Nephron progenitor cell (in vitro differentiated cells): ENCODE measurements around the gene FMNL2.

ENCODE experiments used
- DNase-seq: peaks from one replicate; pipeline ENCODE4 v3.0.0; 2021
- H3K27ac Mint-ChIP-seq: 2 replicates; pipeline ENCODE4 v1.8.0; 2021; ENCODE audit warnings: mild to moderate bottlenecking, moderate library complexity, mixed read lengths
- H3K27me3 Mint-ChIP-seq: 2 replicates; pipeline ENCODE4 v1.8.0; 2021; ENCODE audit warnings: mild to moderate bottlenecking, low read depth, mixed read lengths; ENCODE audit not compliant: poor library complexity
- H3K36me3 Mint-ChIP-seq: 2 replicates; pipeline ENCODE4 v1.8.0; 2021; ENCODE audit warnings: low read depth, mixed read lengths
- H3K4me1 Mint-ChIP-seq: 2 replicates; pipeline ENCODE4 v1.8.0; 2021; ENCODE audit warnings: mixed read lengths
- H3K4me3 Mint-ChIP-seq: 2 replicates; pipeline ENCODE4 v1.8.0; 2021; ENCODE audit warnings: mild to moderate bottlenecking, moderate library complexity, mixed read lengths
- H3K9me3 Mint-ChIP-seq: 2 replicates; pipeline ENCODE4 v1.8.0; 2021; ENCODE audit warnings: mild to moderate bottlenecking, moderate library complexity, mixed read lengths
- TF ChIP-seq, protein P1 (sequence below): fragments of 200-600 bp; sonication (generic); IDR thresholded peaks from 2 replicates; pipeline ENCODE4 v1.5.0; 2021; ENCODE audit warnings: antibody characterized with exemption

FMNL2 gene

GRCh38 chr2:152496371-152496770 is 161.4 kb downstream of the FMNL2 start:
- Mint-ChIP-seq H3K36me3 (peaks cover 44% of the 10 kb centered on the region), H3K4me3 (no peak overlapping the region), H3K27me3 (no peaks in the 10 kb centered on the region), H3K27ac (no peak overlapping the region), H3K4me1 (peaks cover 59% of the 10 kb centered on the region), H3K9me3 (peaks cover 39% of the 10 kb centered on the region)
- TF ChIP-seq, protein P1, sequence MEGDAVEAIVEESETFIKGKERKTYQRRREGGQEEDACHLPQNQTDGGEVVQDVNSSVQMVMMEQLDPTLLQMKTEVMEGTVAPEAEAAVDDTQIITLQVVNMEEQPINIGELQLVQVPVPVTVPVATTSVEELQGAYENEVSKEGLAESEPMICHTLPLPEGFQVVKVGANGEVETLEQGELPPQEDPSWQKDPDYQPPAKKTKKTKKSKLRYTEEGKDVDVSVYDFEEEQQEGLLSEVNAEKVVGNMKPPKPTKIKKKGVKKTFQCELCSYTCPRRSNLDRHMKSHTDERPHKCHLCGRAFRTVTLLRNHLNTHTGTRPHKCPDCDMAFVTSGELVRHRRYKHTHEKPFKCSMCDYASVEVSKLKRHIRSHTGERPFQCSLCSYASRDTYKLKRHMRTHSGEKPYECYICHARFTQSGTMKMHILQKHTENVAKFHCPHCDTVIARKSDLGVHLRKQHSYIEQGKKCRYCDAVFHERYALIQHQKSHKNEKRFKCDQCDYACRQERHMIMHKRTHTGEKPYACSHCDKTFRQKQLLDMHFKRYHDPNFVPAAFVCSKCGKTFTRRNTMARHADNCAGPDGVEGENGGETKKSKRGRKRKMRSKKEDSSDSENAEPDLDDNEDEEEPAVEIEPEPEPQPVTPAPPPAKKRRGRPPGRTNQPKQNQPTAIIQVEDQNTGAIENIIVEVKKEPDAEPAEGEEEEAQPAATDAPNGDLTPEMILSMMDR: no peak
- DNase-seq: no peak

DNA sequence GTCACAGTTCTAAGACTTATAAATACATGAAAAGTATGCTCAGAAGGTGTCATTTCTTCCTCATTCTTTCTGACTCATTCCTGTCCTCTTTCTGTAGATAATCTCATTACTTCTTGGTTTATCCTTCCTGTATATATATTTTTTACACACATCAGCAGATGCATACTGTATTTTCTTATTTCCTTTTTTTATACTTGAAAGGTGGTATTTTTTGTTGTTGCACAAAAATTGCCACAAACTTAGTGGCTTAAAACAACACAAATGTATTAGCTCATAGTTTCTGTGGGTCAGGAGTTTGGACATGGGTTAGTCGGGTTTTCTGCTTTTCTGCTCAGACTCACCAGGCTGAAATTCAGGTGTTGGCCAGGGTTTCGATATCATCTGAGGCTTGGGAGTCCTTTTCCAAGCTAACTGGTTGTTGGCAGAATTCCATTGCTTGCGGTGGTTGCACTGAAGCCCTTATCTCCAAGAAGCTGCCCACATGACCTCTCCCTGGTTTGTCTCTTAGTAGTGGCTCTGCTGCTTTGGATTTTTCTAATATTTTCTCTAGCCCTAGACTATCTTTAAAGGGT is 162.6 kb downstream of the FMNL2 start:
- DNase-seq: no peak
- Mint-ChIP-seq H3K36me3 (peaks cover 48% of the 10 kb centered on the region), H3K4me3 (no peak overlapping the region), H3K9me3 (peaks cover 48% of the 10 kb centered on the region), H3K4me1 (peaks cover 47% of the 10 kb centered on the region), H3K27me3 (no peaks in the 10 kb centered on the region), H3K27ac (no peak overlapping the region)
- TF ChIP-seq, protein P1: no peak

GRCh38 chr2:152499331-152499816 is 164.4 kb downstream of the FMNL2 start:
- no peak for DNase-seq
- no peaks in the 10 kb centered on the region for H3K27me3 Mint-ChIP-seq
- H3K4me3 Mint-ChIP-seq: peak overlapping the region; percentile 51
- TF ChIP-seq, protein P1: no peak
- peaks cover 39% of the 10 kb centered on the region for H3K4me1 Mint-ChIP-seq
- H3K27ac Mint-ChIP-seq: peak overlapping the region; percentile 80
- peaks cover 53% of the 10 kb centered on the region for H3K9me3 Mint-ChIP-seq
- peaks cover 62% of the 10 kb centered on the region for H3K36me3 Mint-ChIP-seq

- Mint-ChIP-seq H3K9me3 (peaks cover 52% of the 10 kb centered on the region), H3K36me3 (peaks cover 60% of the 10 kb centered on the region), H3K27ac (peak overlapping the region; percentile 85), H3K4me1 (peaks cover 41% of the 10 kb centered on the region), H3K27me3 (no peaks in the 10 kb centered on the region), H3K4me3 (no peak overlapping the region)
- no peak for DNase-seq
- TF ChIP-seq, protein P1: no peak
These were observed 165.1 kb downstream of the FMNL2 start for GRCh38 chr2:152499896-152500735.

- Mint-ChIP-seq H3K9me3 (peaks cover 47% of the 10 kb centered on the region), H3K4me1 (peaks cover 47% of the 10 kb centered on the region), H3K27me3 (no peaks in the 10 kb centered on the region), H3K4me3 (no peak overlapping the region), H3K36me3 (peaks cover 55% of the 10 kb centered on the region), H3K27ac (no peak overlapping the region)
- no peak for DNase-seq
- TF ChIP-seq, protein P1: no peak
These were observed 165.8 kb downstream of the FMNL2 start for GRCh38 chr2:152500772-152501171.
